SK-N-SH treated with all-trans-retinoic acid at 6 μM for 48 hours (cell line): ENCODE data around the gene FANCG.

Source experiments
- ATAC-seq: fragments of 200-7000 bp; cut with Tn5 transposase; 3 replicates; pipeline ENCODE4 v1.9.1; 2020; ENCODE audit warnings: mild to moderate bottlenecking, moderate library complexity
- ARNTL ChIP-seq: fragments of 450-650 bp; formaldehyde crosslinking; IDR thresholded peaks from 2 replicates; pipeline ENCODE4 v1.5.0; 2020; ENCODE audit warnings: low read depth, mild to moderate bottlenecking, moderate library complexity, borderline replicate concordance
- BACH2 ChIP-seq: fragments of 250-450 bp; sonication (Bioruptor Pico); IDR thresholded peaks from 2 replicates; pipeline ENCODE4 v1.9.0; 2021; ENCODE audit warnings: mild to moderate bottlenecking, borderline replicate concordance
- CSDC2 ChIP-seq: fragments of 250-450 bp; sonication (Bioruptor Pico); IDR thresholded peaks from 2 replicates; pipeline ENCODE4 v1.5.0; 2020; ENCODE audit warnings: mild to moderate bottlenecking, moderate library complexity
- ESRRG ChIP-seq: fragments of 250-450 bp; sonication (Bioruptor Pico); IDR thresholded peaks from 2 replicates; pipeline ENCODE4 v1.6.1; 2021; ENCODE audit warnings: mild to moderate bottlenecking
- GLIS3 ChIP-seq: fragments of 250-450 bp; sonication (Bioruptor Pico); IDR thresholded peaks from 2 replicates; pipeline ENCODE4 v1.5.0; 2020; ENCODE audit warnings: mild to moderate bottlenecking, moderate library complexity
- ISL1 ChIP-seq: fragments of 250-450 bp; sonication (Bioruptor Pico); IDR thresholded peaks from 2 replicates; pipeline ENCODE4 v2.1.2; 2022; ENCODE audit warnings: mild to moderate bottlenecking, moderate library complexity
- OSR1 ChIP-seq: fragments of 250-450 bp; sonication (Bioruptor Pico); IDR thresholded peaks from 2 replicates; pipeline ENCODE4 v1.8.0; 2022; ENCODE audit warnings: moderate library complexity, mild to moderate bottlenecking, inconsistent platforms
- PPARA ChIP-seq: fragments of 250-450 bp; sonication (Bioruptor Pico); IDR thresholded peaks from 2 replicates; pipeline ENCODE4 v1.5.0; 2020; ENCODE audit warnings: mild to moderate bottlenecking, borderline replicate concordance
- RARB ChIP-seq: fragments of 250-450 bp; sonication (Bioruptor Pico); IDR thresholded peaks from 2 replicates; pipeline ENCODE4 v1.8.0; 2021; ENCODE audit warnings: mild to moderate bottlenecking, moderate library complexity
- SNAI2 ChIP-seq: fragments of 250-450 bp; sonication (Bioruptor Pico); IDR thresholded peaks from 2 replicates; pipeline ENCODE4 v1.5.0; 2020; ENCODE audit warnings: mild to moderate bottlenecking, moderate library complexity
- TCF4 ChIP-seq: fragments of 250-450 bp; sonication (Bioruptor Pico); IDR thresholded peaks from 2 replicates; pipeline ENCODE4 v1.8.0; 2021; ENCODE audit warnings: mild to moderate bottlenecking, moderate library complexity, borderline replicate concordance
- TOX ChIP-seq: fragments of 250-450 bp; sonication (Bioruptor Pico); IDR thresholded peaks from 2 replicates; pipeline ENCODE4 v1.8.0; 2021; ENCODE audit warnings: mild to moderate bottlenecking, moderate library complexity, borderline replicate concordance
- ZC3H10 ChIP-seq: fragments of 250-450 bp; sonication (Bioruptor Pico); IDR thresholded peaks from 2 replicates; pipeline ENCODE4 v1.5.1; 2021; ENCODE audit warnings: mild to moderate bottlenecking, moderate library complexity
- ZFP3 ChIP-seq: fragments of 250-450 bp; sonication (Bioruptor Pico); IDR thresholded peaks from 2 replicates; pipeline ENCODE4 v1.5.0; 2020; ENCODE audit warnings: mild to moderate bottlenecking, moderate library complexity
- ZNF565 ChIP-seq: fragments of 450-650 bp; formaldehyde crosslinking; conservative IDR thresholded peaks from 2 replicates; pipeline ENCODE4 v1.5.0; 2020; ENCODE audit warnings: low read depth, mild to moderate bottlenecking, moderate library complexity
- ZNF70 ChIP-seq: fragments of 450-650 bp; formaldehyde crosslinking; IDR thresholded peaks from 2 replicates; pipeline ENCODE4 v1.5.0; 2020; ENCODE audit warnings: mild to moderate bottlenecking, moderate library complexity
- ZNF8 ChIP-seq: fragments of 450-650 bp; formaldehyde crosslinking; IDR thresholded peaks from 2 replicates; pipeline ENCODE4 v1.5.0; 2020; ENCODE audit warnings: mild to moderate bottlenecking, moderate library complexity
- TF ChIP-seq, protein P1 (sequence below): fragments of 250-450 bp; sonication (Bioruptor Pico); IDR thresholded peaks from 2 replicates; pipeline ENCODE4 v1.5.0; 2020; ENCODE audit warnings: mild to moderate bottlenecking, moderate library complexity
- TF ChIP-seq, protein P2 (sequence below): fragments of 250-450 bp; sonication (Bioruptor Pico); IDR thresholded peaks from 2 replicates; pipeline ENCODE4 v1.5.1; 2020; ENCODE audit warnings: low read depth, mild to moderate bottlenecking, moderate library complexity
- TF ChIP-seq, protein P3 (sequence below): fragments of 250-450 bp; sonication (Bioruptor Pico); IDR thresholded peaks from 2 replicates; pipeline ENCODE4 v1.8.0; 2020; ENCODE audit warnings: mild to moderate bottlenecking, moderate library complexity, borderline replicate concordance
- TF ChIP-seq, protein P4 (sequence below): fragments of 250-450 bp; sonication (Bioruptor Pico); IDR thresholded peaks from 2 replicates; pipeline ENCODE4 v1.8.0; 2021; ENCODE audit warnings: low read depth, mild to moderate bottlenecking, moderate library complexity, borderline replicate concordance

FANCG gene

DNA sequence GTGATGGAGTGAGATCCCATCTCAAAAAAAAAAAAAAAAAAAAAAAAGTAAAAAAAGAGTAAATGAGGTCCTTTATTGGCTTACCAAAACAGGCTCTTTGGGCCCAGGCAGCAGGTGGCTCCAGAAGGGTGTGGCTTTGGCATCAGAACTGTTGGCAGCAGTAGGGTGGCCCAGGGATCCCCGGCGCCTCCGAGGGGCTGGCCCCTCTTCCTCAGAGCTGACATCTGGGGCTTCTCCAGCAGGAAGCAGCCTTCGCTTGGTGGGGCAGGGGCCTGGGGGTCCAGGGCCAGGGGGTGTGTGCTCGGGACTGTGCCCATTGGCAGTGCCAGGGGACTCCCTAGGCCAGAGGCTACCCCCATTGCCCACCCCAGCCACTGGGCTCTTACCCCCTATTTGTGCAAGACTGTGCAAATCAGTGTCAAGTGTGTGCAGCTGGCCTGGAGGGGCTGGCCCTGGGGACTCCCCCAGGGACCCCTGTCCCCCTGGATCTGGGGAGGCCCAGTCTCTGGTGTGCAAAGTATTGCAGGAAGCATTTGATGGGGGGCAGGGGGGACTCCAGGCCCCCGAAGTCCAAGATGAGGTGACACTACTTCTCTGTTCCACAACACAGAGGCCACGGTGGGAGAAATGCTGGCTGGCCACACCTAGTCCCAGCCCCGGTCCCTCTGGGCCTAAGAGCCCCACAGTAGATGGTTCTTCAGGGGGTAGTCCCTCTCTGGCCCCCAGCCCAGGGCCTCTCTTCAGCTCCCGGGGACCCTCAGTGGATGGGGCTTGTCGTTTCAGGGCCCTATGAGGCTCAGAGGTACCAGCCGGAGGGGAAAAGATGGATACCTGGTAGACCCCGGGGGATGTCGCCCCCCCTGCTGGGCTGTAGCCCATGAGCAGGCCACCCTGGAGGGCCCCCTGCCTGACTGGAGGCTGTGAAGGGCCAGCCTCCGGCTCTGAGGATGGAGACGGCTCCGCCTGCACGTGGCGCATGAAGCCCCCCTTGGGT lies 27.9 kb upstream of the FANCG start:
- TF ChIP-seq ZNF565 (CRISPR knock-in tag): no peak
- no peak for TF ChIP-seq SNAI2 (CRISPR knock-in tag)
- no peak for TF ChIP-seq ESRRG (CRISPR knock-in tag)
- no peak for TF ChIP-seq ZNF70 (CRISPR knock-in tag)
- TF ChIP-seq ARNTL (CRISPR knock-in tag): no peak
- TF ChIP-seq GLIS3 (CRISPR knock-in tag): no peak
- no peak for TF ChIP-seq TCF4
- TF ChIP-seq, protein P1, sequence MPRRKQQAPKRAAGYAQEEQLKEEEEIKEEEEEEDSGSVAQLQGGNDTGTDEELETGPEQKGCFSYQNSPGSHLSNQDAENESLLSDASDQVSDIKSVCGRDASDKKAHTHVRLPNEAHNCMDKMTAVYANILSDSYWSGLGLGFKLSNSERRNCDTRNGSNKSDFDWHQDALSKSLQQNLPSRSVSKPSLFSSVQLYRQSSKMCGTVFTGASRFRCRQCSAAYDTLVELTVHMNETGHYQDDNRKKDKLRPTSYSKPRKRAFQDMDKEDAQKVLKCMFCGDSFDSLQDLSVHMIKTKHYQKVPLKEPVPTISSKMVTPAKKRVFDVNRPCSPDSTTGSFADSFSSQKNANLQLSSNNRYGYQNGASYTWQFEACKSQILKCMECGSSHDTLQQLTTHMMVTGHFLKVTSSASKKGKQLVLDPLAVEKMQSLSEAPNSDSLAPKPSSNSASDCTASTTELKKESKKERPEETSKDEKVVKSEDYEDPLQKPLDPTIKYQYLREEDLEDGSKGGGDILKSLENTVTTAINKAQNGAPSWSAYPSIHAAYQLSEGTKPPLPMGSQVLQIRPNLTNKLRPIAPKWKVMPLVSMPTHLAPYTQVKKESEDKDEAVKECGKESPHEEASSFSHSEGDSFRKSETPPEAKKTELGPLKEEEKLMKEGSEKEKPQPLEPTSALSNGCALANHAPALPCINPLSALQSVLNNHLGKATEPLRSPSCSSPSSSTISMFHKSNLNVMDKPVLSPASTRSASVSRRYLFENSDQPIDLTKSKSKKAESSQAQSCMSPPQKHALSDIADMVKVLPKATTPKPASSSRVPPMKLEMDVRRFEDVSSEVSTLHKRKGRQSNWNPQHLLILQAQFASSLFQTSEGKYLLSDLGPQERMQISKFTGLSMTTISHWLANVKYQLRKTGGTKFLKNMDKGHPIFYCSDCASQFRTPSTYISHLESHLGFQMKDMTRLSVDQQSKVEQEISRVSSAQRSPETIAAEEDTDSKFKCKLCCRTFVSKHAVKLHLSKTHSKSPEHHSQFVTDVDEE (CRISPR knock-in tag): no peak
- TF ChIP-seq TOX: no peak
- TF ChIP-seq RARB (CRISPR knock-in tag): no peak
- TF ChIP-seq CSDC2 (CRISPR knock-in tag): no peak
- TF ChIP-seq ZC3H10 (CRISPR knock-in tag): no peak
- TF ChIP-seq, protein P2, sequence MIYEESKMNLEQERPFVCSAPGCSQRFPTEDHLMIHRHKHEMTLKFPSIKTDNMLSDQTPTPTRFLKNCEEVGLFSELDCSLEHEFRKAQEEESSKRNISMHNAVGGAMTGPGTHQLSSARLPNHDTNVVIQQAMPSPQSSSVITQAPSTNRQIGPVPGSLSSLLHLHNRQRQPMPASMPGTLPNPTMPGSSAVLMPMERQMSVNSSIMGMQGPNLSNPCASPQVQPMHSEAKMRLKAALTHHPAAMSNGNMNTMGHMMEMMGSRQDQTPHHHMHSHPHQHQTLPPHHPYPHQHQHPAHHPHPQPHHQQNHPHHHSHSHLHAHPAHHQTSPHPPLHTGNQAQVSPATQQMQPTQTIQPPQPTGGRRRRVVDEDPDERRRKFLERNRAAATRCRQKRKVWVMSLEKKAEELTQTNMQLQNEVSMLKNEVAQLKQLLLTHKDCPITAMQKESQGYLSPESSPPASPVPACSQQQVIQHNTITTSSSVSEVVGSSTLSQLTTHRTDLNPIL (CRISPR knock-in tag): no peak
- TF ChIP-seq, all 23 proteins: peak for 0
- no peak for ATAC-seq

DNA sequence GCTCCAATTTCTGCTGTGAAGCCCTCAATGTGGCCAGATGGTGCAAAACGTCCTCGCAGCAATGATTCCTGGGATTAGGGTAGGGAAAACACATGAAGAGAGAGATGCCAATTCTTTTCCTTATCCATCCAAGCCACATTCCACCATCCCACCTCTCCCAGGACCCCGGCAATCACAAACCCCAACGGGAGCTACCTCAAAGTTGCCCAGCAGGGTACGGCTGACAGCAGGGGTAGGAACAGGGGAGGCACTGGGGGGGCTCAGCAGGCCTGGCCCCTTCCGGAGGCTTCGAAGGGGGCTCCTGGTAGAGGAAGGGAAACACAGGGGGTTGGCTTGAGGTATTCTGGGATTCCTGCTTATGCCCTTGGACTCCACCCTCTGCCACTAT lies 26.6 kb upstream of the FANCG start:
- TF ChIP-seq PPARA (no peak), OSR1 (no peak), ARNTL (CRISPR knock-in tag) (no peak), GLIS3 (CRISPR knock-in tag) (no peak), CSDC2 (CRISPR knock-in tag) (no peak), ZNF565 (CRISPR knock-in tag) (no peak)
- TF ChIP-seq, protein P2 (CRISPR knock-in tag): no peak
- TF ChIP-seq, protein P1 (CRISPR knock-in tag): no peak
- TF ChIP-seq, protein P3, sequence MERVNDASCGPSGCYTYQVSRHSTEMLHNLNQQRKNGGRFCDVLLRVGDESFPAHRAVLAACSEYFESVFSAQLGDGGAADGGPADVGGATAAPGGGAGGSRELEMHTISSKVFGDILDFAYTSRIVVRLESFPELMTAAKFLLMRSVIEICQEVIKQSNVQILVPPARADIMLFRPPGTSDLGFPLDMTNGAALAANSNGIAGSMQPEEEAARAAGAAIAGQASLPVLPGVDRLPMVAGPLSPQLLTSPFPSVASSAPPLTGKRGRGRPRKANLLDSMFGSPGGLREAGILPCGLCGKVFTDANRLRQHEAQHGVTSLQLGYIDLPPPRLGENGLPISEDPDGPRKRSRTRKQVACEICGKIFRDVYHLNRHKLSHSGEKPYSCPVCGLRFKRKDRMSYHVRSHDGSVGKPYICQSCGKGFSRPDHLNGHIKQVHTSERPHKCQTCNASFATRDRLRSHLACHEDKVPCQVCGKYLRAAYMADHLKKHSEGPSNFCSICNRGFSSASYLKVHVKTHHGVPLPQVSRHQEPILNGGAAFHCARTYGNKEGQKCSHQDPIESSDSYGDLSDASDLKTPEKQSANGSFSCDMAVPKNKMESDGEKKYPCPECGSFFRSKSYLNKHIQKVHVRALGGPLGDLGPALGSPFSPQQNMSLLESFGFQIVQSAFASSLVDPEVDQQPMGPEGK (CRISPR knock-in tag): no peak

DNA sequence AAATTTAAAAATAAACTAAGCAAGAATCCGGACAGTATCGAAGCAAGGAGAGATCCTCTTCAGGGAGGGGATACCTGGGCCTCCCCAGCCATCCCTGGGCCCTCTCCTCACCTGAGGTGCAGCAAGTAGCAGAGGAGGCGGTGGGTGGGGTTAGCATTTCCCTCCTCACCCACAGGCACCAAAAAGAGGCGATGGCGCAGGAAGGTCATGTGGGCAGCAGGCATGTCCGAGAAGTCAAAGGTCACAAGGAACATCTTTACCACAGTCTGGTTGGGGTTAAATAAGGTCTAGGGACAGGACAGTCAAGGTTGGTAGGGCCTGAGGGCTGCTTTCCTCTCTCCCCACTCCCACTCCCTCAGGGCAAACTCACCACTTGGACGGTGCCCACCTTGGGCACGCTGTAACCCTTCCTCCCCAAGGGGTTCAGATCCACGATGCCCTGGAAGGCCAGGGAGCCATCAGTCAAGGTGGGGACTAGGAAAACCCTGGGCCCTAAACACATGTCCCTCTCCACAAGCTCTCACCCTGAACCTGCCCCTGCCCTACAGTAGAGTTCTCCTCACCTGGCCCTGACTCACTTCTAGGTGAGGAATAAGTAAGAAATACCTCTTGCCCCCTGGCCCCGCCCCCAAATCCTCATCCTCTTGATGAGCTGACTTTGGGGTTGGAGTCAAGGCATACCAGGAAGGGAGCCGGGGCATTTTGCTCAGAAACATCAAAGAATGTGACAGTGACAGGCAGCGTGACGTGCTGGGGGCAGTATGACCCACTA lies 26.0 kb upstream of the FANCG start:
- no peak for TF ChIP-seq ZNF565 (CRISPR knock-in tag)
- no peak for TF ChIP-seq BACH2 (CRISPR knock-in tag)
- no peak for TF ChIP-seq ISL1
- TF ChIP-seq, protein P4, sequence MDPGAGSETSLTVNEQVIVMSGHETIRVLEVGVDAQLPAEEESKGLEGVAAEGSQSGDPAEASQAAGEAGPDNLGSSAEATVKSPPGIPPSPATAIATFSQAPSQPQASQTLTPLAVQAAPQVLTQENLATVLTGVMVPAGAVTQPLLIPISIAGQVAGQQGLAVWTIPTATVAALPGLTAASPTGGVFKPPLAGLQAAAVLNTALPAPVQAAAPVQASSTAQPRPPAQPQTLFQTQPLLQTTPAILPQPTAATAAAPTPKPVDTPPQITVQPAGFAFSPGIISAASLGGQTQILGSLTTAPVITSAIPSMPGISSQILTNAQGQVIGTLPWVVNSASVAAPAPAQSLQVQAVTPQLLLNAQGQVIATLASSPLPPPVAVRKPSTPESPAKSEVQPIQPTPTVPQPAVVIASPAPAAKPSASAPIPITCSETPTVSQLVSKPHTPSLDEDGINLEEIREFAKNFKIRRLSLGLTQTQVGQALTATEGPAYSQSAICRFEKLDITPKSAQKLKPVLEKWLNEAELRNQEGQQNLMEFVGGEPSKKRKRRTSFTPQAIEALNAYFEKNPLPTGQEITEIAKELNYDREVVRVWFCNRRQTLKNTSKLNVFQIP (CRISPR knock-in tag): no peak
- no peak for TF ChIP-seq ZNF70 (CRISPR knock-in tag)
- TF ChIP-seq ZNF8 (CRISPR knock-in tag): no peak
- no peak for TF ChIP-seq SNAI2 (CRISPR knock-in tag)
- no peak for TF ChIP-seq ZFP3 (CRISPR knock-in tag)
- no peak for TF ChIP-seq PPARA
- no peak for ATAC-seq

More for the DNA sequence above, 26.6 kb upstream of the FANCG start:
- ATAC-seq: no peak
